Neural cell (in vitro differentiated cells): ENCODE measurements around the gene ALDH4A1. TPM values are rescaled to one million over a fixed set of nuclear protein-coding genes. Genes with fewer than 3 reads are reported as not detected.

Experiments used
- H2AFZ ChIP-seq: fragments of 200-600, 300-800 bp; sonication (generic), shearing (Covaris generic); 2 replicates; pipeline ENCODE4 v1.6.0; 2014; ENCODE audit warnings: low read depth, mild to moderate bottlenecking, antibody characterized with exemption, low read length, moderate library complexity
- H3F3A ChIP-seq: fragments of 200-600 bp; shearing (Covaris generic); 2 replicates; pipeline ENCODE4 v1.6.1; 2016; ENCODE audit warnings: mild to moderate bottlenecking, moderate library complexity, mixed read lengths, antibody characterized with exemption, low read length; ENCODE audit not compliant: insufficient read depth, poor library complexity, severe bottlenecking
- H3K27ac ChIP-seq: fragments of 200-600, 300-800 bp; sonication (generic), shearing (Covaris generic); 2 replicates; pipeline ENCODE4 v1.5.1; 2014; ENCODE audit warnings: mild to moderate bottlenecking, low read length, moderate library complexity
- H3K27me3 ChIP-seq: fragments of 300-800, 200-600 bp; sonication (generic), shearing (Covaris generic); 2 replicates; pipeline ENCODE4 v1.6.0; 2014; ENCODE audit warnings: mild to moderate bottlenecking, low read depth, low read length, moderate library complexity; ENCODE audit not compliant: insufficient read depth
- H3K36me3 ChIP-seq: fragments of 300-800, 200-600 bp; sonication (generic), shearing (Covaris generic); 2 replicates; pipeline ENCODE4 v1.5.1; 2014; ENCODE audit warnings: mild to moderate bottlenecking, antibody characterized with exemption, low read length, moderate library complexity; ENCODE audit not compliant: insufficient read depth
- H3K4me2 ChIP-seq: fragments of 300-800, 200-600 bp; sonication (generic), shearing (Covaris generic); 2 replicates; pipeline ENCODE4 v1.6.0; 2014; ENCODE audit warnings: mild to moderate bottlenecking, low read length
- H3K4me3 ChIP-seq: fragments of 300-800, 200-600 bp; sonication (generic), shearing (Covaris generic); 2 replicates; pipeline ENCODE4 v1.5.1; 2014; ENCODE audit warnings: mild to moderate bottlenecking, low read length, moderate library complexity
- H3K79me2 ChIP-seq: fragments of 200-600 bp; shearing (Covaris generic); replicated peaks from 2 replicates; pipeline ENCODE4 v1.6.0; 2014; ENCODE audit warnings: mild to moderate bottlenecking, low read length, moderate library complexity; ENCODE audit not compliant: insufficient read depth
- H3K9ac ChIP-seq: fragments of 300-800, 200-600 bp; sonication (generic), shearing (Covaris generic); 2 replicates; pipeline ENCODE4 v1.6.1; 2016; ENCODE audit warnings: mild to moderate bottlenecking, low read length, mixed read lengths
- H3K9me2 ChIP-seq: fragments of 200-600 bp; shearing (Covaris generic); 2 replicates; pipeline ENCODE4 v1.6.1; 2016; ENCODE audit warnings: mild to moderate bottlenecking, low read length, mixed read lengths; ENCODE audit not compliant: insufficient read depth
- H3K9me3 ChIP-seq: fragments of 200-600, 300-800 bp; sonication (generic), shearing (Covaris generic); 2 replicates; pipeline ENCODE4 v1.6.1; 2016; ENCODE audit warnings: mild to moderate bottlenecking, mixed run types, low read length, moderate library complexity, mixed read lengths
- H4K20me1 ChIP-seq: fragments of 200-600 bp; shearing (Covaris generic); 2 replicates; pipeline ENCODE4 v1.6.1; 2016; ENCODE audit warnings: mild to moderate bottlenecking, mixed run types; ENCODE audit not compliant: insufficient read depth
- EP300 ChIP-seq: fragments of 450-650 bp; conservative IDR thresholded peaks from 2 replicates; pipeline ENCODE4 v1.6.1; 2014; ENCODE audit warnings: antibody characterized with exemption, mild to moderate bottlenecking, moderate library complexity; ENCODE audit not compliant: poor library complexity, severe bottlenecking
- EZH2 ChIP-seq: fragments of 200-600, 300-800 bp; shearing (Covaris generic), sonication (generic); IDR thresholded peaks from 2 replicates; pipeline ENCODE4 v1.6.1; 2014; ENCODE audit warnings: antibody characterized with exemption, low read length, borderline replicate concordance, mild to moderate bottlenecking; ENCODE audit not compliant: insufficient read depth, poor library complexity, severe bottlenecking
- MXI1 ChIP-seq: fragments of 450-650 bp; conservative IDR thresholded peaks from 2 replicates; pipeline ENCODE4 v1.6.1; 2014; ENCODE audit warnings: antibody characterized with exemption, mild to moderate bottlenecking; ENCODE audit not compliant: poor library complexity, severe bottlenecking
- POLR2AphosphoS5 ChIP-seq: IDR thresholded peaks from 2 replicates; pipeline ENCODE4 v1.6.1; 2012
- RAD21 ChIP-seq: fragments of 450-650 bp; conservative IDR thresholded peaks from 2 replicates; pipeline ENCODE4 v1.6.1; 2014; ENCODE audit warnings: antibody characterized with exemption, mild to moderate bottlenecking, moderate library complexity
- SMC3 ChIP-seq: fragments of 450-650 bp; conservative IDR thresholded peaks from 2 replicates; pipeline ENCODE4 v1.6.1; 2014; ENCODE audit warnings: antibody characterized with exemption, mild to moderate bottlenecking, moderate library complexity; ENCODE audit not compliant: poor library complexity
- TAF1 ChIP-seq: IDR thresholded peaks from 2 replicates; pipeline ENCODE4 v1.6.1; 2012; ENCODE audit warnings: low read depth
- polyA plus RNA-seq: library from polyadenylated mRNA; depleted of rRNA; stranded (reverse); fragments of >200 nt; gene quantifications from 2 replicates; pipeline ENCODE4 v1.2.3, GENCODE V29; 2014
- TF ChIP-seq, protein P1 (sequence below): IDR thresholded peaks from 2 replicates; pipeline ENCODE4 v1.6.1; 2012; ENCODE audit warnings: borderline replicate concordance
- TF ChIP-seq, protein P2 (sequence below): fragments of 450-650 bp; IDR thresholded peaks from 2 replicates; pipeline ENCODE4 v1.5.1; 2014; ENCODE audit warnings: antibody characterized with exemption, mild to moderate bottlenecking, moderate library complexity; ENCODE audit not compliant: poor library complexity, severe bottlenecking

ALDH4A1 gene
- polyA plus RNA-seq, 1 donor from 2014 or later = 11.0 TPM

DNA sequence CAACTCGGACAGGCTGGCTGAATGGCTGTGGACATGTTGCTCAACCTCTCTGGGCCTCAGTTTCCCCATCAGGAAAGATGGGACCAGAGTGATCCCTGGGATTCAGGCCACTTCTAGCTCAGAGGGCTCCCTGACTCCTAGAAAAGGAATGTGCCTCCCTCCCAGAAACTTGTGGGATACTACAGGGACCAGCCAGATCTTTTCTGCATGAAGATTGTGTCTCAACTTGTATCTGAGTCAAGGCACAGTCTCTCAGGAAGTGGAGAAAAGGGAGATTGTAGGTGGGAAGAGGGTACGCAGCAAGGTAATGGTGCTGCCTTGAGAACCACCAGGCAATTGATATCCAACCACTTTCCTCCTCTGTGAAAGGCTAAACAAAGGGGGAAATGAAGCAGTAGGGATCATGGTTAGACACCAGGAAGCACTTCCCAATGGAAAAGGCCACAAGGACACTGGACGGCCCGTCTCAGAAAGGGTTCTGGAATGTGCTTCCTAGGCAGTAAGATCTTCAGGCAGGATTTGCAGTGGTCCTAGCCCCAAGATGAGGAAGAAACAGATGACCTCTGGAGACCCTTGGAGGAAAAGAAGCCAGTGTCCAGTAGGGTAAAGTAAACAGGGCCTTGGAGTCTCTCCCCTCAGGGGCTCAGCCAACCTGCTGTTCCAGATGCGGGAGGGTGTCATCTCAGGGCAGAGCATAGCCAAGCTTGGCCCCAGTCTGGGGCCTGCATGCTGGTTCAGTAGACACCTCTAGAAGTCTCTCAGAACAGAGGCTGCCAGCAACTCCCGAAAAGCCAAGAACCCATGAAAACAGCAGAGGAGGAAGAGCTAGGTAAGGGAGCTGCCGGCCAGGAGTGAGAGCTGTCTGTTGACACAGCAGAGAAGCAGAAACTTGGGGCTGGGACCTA lies 37.3 kb upstream of the ALDH4A1 start:
- Histone ChIP-seq H2AFZ (no peak overlapping the region), H3K4me3 (no peak overlapping the region), H3K9ac (no peak overlapping the region), H3K9me2 (no peaks in the 10 kb centered on the region), H4K20me1 (no peaks in the 10 kb centered on the region), H3K27ac (no peak overlapping the region), H3K79me2 (no peaks in the 10 kb centered on the region), H3K36me3 (no peaks in the 10 kb centered on the region), H3F3A (no peaks in the 10 kb centered on the region), H3K4me2 (no peak overlapping the region), H3K27me3 (no peaks in the 10 kb centered on the region), H3K9me3 (no peaks in the 10 kb centered on the region)
- TF ChIP-seq SMC3 (no peak), MXI1 (no peak), EP300 (no peak), RAD21 (no peak), POLR2AphosphoS5 (no peak), TAF1 (no peak), EZH2 (no peak)
- TF ChIP-seq, protein P1, sequence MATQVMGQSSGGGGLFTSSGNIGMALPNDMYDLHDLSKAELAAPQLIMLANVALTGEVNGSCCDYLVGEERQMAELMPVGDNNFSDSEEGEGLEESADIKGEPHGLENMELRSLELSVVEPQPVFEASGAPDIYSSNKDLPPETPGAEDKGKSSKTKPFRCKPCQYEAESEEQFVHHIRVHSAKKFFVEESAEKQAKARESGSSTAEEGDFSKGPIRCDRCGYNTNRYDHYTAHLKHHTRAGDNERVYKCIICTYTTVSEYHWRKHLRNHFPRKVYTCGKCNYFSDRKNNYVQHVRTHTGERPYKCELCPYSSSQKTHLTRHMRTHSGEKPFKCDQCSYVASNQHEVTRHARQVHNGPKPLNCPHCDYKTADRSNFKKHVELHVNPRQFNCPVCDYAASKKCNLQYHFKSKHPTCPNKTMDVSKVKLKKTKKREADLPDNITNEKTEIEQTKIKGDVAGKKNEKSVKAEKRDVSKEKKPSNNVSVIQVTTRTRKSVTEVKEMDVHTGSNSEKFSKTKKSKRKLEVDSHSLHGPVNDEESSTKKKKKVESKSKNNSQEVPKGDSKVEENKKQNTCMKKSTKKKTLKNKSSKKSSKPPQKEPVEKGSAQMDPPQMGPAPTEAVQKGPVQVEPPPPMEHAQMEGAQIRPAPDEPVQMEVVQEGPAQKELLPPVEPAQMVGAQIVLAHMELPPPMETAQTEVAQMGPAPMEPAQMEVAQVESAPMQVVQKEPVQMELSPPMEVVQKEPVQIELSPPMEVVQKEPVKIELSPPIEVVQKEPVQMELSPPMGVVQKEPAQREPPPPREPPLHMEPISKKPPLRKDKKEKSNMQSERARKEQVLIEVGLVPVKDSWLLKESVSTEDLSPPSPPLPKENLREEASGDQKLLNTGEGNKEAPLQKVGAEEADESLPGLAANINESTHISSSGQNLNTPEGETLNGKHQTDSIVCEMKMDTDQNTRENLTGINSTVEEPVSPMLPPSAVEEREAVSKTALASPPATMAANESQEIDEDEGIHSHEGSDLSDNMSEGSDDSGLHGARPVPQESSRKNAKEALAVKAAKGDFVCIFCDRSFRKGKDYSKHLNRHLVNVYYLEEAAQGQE = no peak
- TF ChIP-seq, protein P2, sequence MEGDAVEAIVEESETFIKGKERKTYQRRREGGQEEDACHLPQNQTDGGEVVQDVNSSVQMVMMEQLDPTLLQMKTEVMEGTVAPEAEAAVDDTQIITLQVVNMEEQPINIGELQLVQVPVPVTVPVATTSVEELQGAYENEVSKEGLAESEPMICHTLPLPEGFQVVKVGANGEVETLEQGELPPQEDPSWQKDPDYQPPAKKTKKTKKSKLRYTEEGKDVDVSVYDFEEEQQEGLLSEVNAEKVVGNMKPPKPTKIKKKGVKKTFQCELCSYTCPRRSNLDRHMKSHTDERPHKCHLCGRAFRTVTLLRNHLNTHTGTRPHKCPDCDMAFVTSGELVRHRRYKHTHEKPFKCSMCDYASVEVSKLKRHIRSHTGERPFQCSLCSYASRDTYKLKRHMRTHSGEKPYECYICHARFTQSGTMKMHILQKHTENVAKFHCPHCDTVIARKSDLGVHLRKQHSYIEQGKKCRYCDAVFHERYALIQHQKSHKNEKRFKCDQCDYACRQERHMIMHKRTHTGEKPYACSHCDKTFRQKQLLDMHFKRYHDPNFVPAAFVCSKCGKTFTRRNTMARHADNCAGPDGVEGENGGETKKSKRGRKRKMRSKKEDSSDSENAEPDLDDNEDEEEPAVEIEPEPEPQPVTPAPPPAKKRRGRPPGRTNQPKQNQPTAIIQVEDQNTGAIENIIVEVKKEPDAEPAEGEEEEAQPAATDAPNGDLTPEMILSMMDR = no peak

DNA sequence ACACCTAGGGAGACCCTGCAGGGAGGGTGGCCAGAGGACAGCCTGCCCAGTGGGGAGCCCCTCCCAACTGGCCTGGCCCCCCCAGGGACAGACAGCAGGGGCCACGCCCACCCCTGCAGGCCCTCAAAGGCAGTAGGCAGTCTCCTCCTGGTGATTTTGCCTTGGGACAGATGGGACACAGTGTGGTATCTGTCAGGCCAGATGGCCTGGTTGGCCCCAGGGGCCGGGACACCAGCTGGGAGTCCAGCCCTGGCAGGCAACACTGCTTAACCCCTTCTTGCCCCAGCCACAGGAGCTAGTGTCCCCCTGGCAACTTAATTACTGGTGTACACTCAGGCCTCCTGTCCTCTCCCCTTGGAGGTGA lies 36.3 kb upstream of the ALDH4A1 start:
- Histone ChIP-seq H3K79me2 (no peaks in the 10 kb centered on the region), H3K27ac (no peak overlapping the region)
- TF ChIP-seq EP300 = no peak
- TF ChIP-seq POLR2AphosphoS5 = no peak
- TF ChIP-seq MXI1 = no peak
- TF ChIP-seq EZH2 = no peak
- TF ChIP-seq TAF1 = no peak
- TF ChIP-seq SMC3 = no peak
- TF ChIP-seq, protein P2 = no peak
- TF ChIP-seq, protein P1 = no peak
- no peak for TF ChIP-seq RAD21

More for the DNA sequence above, 36.3 kb upstream of the ALDH4A1 start:
- Histone ChIP-seq H3F3A (no peaks in the 10 kb centered on the region), H3K9me3 (no peaks in the 10 kb centered on the region), H3K36me3 (no peaks in the 10 kb centered on the region), H4K20me1 (no peaks in the 10 kb centered on the region), H3K9me2 (no peaks in the 10 kb centered on the region), H3K4me2 (no peak overlapping the region), H2AFZ (no peak overlapping the region), H3K9ac (no peak overlapping the region), H3K27me3 (no peaks in the 10 kb centered on the region), H3K4me3 (no peak overlapping the region)
